ENCODE results near the gene ARID3A.

- TF ChIP-seq POLR2A (IDR thresholded peaks at IDR 0.05; ENCODE audit: low read depth, low read length): no peak
- TF ChIP-seq POLR2AphosphoS5 (IDR thresholded peaks at IDR 0.05; ENCODE audit: low read depth, low read length): no peak
- no peak for TF ChIP-seq TAF1 (IDR thresholded peaks at IDR 0.05; ENCODE audit: low read depth, low read length)
- no peak for TF ChIP-seq SPI1 (IDR thresholded peaks at IDR 0.05; ENCODE audit: low read depth, low read length)
Measured at GRCh38 chr19:991932-992669, 66.3 kb downstream of the ARID3A start.
